ENCODE results near the gene PGF.

PGF gene

DNA sequence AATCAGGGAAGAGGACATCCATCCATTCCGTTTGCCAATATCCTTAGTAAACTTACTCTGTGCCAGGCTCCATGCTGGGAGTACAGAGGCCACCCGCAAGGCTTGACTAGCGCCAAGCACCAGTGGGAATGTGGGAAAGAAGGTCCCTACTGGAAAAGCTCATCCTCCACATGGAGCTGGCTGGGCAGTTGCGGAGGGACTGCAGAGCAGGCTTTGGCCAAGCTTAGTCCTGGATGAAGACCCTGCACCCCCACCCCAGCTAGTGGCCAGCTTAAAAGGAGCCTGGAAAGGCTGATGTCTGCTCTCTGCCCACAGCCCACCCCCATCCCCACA is 25.0 kb upstream of the PGF start:
- TF ChIP-seq ZNF776 (tag by site-specific recombination; IDR thresholded peaks at IDR 0.05; ENCODE audit: borderline replicate concordance) = no peak
- TF ChIP-seq ZSCAN30 (tag by site-specific recombination; IDR thresholded peaks at IDR 0.05) = no peak
- no peak for TF ChIP-seq ZNF132 (tag by site-specific recombination; IDR thresholded peaks at IDR 0.05; ENCODE audit: borderline replicate concordance)
- no peak for TF ChIP-seq ZNF585B (tag by site-specific recombination; IDR thresholded peaks at IDR 0.05)
- no peak for TF ChIP-seq ZNF626 (tag by site-specific recombination; IDR thresholded peaks at IDR 0.05)
- TF ChIP-seq KLF16 (tag by site-specific recombination; IDR thresholded peaks at IDR 0.05) = no peak
- TF ChIP-seq ZNF654 (tag by site-specific recombination; IDR thresholded peaks at IDR 0.05; ENCODE audit: low read depth) = no peak
- TF ChIP-seq, protein P1, sequence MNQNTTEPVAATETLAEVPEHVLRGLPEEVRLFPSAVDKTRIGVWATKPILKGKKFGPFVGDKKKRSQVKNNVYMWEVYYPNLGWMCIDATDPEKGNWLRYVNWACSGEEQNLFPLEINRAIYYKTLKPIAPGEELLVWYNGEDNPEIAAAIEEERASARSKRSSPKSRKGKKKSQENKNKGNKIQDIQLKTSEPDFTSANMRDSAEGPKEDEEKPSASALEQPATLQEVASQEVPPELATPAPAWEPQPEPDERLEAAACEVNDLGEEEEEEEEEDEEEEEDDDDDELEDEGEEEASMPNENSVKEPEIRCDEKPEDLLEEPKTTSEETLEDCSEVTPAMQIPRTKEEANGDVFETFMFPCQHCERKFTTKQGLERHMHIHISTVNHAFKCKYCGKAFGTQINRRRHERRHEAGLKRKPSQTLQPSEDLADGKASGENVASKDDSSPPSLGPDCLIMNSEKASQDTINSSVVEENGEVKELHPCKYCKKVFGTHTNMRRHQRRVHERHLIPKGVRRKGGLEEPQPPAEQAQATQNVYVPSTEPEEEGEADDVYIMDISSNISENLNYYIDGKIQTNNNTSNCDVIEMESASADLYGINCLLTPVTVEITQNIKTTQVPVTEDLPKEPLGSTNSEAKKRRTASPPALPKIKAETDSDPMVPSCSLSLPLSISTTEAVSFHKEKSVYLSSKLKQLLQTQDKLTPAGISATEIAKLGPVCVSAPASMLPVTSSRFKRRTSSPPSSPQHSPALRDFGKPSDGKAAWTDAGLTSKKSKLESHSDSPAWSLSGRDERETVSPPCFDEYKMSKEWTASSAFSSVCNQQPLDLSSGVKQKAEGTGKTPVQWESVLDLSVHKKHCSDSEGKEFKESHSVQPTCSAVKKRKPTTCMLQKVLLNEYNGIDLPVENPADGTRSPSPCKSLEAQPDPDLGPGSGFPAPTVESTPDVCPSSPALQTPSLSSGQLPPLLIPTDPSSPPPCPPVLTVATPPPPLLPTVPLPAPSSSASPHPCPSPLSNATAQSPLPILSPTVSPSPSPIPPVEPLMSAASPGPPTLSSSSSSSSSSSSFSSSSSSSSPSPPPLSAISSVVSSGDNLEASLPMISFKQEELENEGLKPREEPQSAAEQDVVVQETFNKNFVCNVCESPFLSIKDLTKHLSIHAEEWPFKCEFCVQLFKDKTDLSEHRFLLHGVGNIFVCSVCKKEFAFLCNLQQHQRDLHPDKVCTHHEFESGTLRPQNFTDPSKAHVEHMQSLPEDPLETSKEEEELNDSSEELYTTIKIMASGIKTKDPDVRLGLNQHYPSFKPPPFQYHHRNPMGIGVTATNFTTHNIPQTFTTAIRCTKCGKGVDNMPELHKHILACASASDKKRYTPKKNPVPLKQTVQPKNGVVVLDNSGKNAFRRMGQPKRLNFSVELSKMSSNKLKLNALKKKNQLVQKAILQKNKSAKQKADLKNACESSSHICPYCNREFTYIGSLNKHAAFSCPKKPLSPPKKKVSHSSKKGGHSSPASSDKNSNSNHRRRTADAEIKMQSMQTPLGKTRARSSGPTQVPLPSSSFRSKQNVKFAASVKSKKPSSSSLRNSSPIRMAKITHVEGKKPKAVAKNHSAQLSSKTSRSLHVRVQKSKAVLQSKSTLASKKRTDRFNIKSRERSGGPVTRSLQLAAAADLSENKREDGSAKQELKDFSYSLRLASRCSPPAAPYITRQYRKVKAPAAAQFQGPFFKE (tag by site-specific recombination; IDR thresholded peaks at IDR 0.05; ENCODE audit: borderline replicate concordance) = no peak
- no peak for TF ChIP-seq ZNF529 (tag by site-specific recombination; IDR thresholded peaks at IDR 0.05; ENCODE audit: insufficient replicate concordance)
- no peak for TF ChIP-seq ZNF555 (tag by site-specific recombination; conservative IDR thresholded peaks at IDR 0.05)
- no peak for TF ChIP-seq ZSCAN23 (tag by site-specific recombination; IDR thresholded peaks at IDR 0.05)
- no peak overlapping the region for H3K4me3 ChIP-seq (ENCODE audit: low read depth, low read length)
- H3K9me3 ChIP-seq (ENCODE audit: control insufficient read depth, insufficient read depth, low read depth, low read length) = no peaks in the 10 kb centered on the region
- H3K36me3 ChIP-seq (ENCODE audit: control insufficient read depth in 2 of 2, insufficient read depth in 1 of 2, low read length in 2 of 2) = no peaks in the 10 kb centered on the region
- ChIA-PET POLR2A (interaction anchor here (0.6 to 0.7 kb wide), 2 partner anchors 25 to 200 kb away, joined by 3 read pairs; partner anchors contain the start of gene PGF), CTCF (no interaction called here)
- H3K27ac ChIP-seq (ENCODE audit: extremely low read depth, low read depth, low read length) = no peak overlapping the region
- H3K4me1 ChIP-seq (ENCODE audit: control insufficient read depth, insufficient read depth, low read length) = no peaks in the 10 kb centered on the region; the same call in 1 of the 2 replicates

DNA sequence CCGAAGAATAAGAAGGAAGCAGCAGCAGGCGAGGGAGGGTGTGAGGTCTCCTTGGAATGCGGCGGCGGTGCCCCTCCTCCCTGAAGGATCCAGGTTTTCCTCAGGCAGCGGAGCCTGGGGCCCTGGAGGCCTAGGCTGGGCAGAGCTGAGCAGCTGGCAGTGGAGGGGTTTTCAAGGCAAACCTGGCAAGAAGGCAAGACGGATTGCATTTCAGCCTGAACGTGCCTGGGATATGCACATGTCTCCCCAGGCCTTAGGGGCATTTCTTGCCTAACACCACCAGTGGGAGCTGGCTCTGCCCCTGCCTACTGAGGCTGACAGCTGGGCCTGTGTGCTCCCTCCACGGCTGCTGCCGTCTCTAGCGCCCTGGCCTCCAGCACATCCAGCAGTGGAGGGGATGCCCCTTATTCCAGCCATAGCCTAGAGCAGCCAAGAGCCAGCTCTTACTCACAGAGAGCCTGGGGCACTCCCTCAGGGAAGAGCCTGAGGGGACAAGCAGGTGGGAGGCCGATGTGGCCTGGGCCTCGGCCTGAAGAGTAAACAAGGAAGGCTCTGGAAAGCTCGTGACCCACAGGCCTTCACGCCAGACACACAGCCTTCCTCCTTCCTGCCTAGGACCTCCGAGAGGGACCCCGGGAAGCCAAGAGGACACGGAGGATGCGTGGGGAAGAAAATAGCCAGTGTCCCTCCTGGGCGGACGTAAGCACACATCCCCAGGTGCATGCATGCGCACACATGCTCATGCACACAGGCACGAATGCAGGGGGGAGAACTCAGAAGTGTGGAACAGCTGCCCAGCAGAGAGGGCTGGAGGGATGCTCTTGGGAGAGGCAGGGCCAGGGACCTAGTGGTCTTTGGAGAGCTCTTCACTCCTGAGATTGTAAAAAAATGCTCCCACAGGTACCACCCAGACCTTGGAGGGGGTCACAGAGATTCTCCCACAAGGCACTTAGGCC is 24.3 kb upstream of the PGF start:
- no peaks in the 10 kb centered on the region; the same call in 1 of the 2 replicates for H3K4me1 ChIP-seq (ENCODE audit: control insufficient read depth, insufficient read depth, low read length)
- no peak overlapping the region for H3K4me3 ChIP-seq (ENCODE audit: low read depth, low read length)
- TF ChIP-seq ZNF341 (tag by site-specific recombination; IDR thresholded peaks at IDR 0.05; ENCODE audit: low read depth) (peak; percentile 84), ZNF548 (tag by site-specific recombination; IDR thresholded peaks at IDR 0.05) (no peak)
- TF ChIP-seq, protein P2, sequence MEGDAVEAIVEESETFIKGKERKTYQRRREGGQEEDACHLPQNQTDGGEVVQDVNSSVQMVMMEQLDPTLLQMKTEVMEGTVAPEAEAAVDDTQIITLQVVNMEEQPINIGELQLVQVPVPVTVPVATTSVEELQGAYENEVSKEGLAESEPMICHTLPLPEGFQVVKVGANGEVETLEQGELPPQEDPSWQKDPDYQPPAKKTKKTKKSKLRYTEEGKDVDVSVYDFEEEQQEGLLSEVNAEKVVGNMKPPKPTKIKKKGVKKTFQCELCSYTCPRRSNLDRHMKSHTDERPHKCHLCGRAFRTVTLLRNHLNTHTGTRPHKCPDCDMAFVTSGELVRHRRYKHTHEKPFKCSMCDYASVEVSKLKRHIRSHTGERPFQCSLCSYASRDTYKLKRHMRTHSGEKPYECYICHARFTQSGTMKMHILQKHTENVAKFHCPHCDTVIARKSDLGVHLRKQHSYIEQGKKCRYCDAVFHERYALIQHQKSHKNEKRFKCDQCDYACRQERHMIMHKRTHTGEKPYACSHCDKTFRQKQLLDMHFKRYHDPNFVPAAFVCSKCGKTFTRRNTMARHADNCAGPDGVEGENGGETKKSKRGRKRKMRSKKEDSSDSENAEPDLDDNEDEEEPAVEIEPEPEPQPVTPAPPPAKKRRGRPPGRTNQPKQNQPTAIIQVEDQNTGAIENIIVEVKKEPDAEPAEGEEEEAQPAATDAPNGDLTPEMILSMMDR (tag by site-specific recombination; IDR thresholded peaks at IDR 0.05) = peak; percentile 63
- TF ChIP-seq, protein P3, sequence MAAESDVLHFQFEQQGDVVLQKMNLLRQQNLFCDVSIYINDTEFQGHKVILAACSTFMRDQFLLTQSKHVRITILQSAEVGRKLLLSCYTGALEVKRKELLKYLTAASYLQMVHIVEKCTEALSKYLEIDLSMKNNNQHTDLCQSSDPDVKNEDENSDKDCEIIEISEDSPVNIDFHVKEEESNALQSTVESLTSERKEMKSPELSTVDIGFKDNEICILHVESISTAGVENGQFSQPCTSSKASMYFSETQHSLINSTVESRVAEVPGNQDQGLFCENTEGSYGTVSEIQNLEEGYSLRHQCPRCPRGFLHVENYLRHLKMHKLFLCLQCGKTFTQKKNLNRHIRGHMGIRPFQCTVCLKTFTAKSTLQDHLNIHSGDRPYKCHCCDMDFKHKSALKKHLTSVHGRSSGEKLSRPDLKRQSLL (tag by site-specific recombination; IDR thresholded peaks at IDR 0.05) = peak; percentile 76; the same call in 1 of the 2 replicates
- no peak overlapping the region for H3K27ac ChIP-seq (ENCODE audit: extremely low read depth, low read depth, low read length)
- CTCF ChIA-PET = interaction anchor here (1.1 kb wide), 1 partner anchor 8 kb away, joined by 3 read pairs; no protein-coding TSS in a partner anchor
- POLR2A ChIA-PET = interaction anchor here (0.6 to 0.7 kb wide), 3 partner anchors 24 to 689 kb away, joined by 3 to 8 read pairs (median 3); partner anchors contain the start of gene PGF
- H3K36me3 ChIP-seq (ENCODE audit: control insufficient read depth in 2 of 2, insufficient read depth in 1 of 2, low read length in 2 of 2) = no peaks in the 10 kb centered on the region
- no peaks in the 10 kb centered on the region for H3K9me3 ChIP-seq (ENCODE audit: control insufficient read depth, insufficient read depth, low read depth, low read length)
